ENCODE data around the gene PFDN1. TPM values are rescaled to one million over a fixed set of nuclear protein-coding genes. Genes with fewer than 3 reads are reported as not detected.

PFDN1 gene
- polyA plus RNA-seq, 1 donor, result 57.7 TPM

DNA sequence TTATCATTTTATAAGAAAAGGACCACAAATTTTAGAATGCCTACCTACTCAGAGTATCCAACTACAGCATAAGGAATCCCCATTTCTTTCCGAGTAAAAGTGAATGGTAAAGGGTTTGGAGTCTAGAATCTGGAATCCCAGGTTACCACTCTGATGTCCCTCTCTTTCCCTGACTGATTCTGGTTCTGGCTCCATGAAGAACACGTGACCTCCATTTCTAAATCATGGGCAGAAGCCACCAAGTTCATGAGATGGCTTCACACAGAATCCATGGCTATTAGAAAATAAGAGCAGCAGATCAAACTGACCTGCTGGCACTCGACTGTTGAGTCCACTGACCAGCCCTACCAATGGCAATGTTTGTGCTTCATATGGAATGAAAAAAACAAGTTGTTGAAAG is 40.7 kb downstream of the PFDN1 start:
- peaks cover 24% of the 10 kb centered on the region for H3K4me1 ChIP-seq (ENCODE audit: control insufficient read depth, insufficient read depth, low read length)

DNA sequence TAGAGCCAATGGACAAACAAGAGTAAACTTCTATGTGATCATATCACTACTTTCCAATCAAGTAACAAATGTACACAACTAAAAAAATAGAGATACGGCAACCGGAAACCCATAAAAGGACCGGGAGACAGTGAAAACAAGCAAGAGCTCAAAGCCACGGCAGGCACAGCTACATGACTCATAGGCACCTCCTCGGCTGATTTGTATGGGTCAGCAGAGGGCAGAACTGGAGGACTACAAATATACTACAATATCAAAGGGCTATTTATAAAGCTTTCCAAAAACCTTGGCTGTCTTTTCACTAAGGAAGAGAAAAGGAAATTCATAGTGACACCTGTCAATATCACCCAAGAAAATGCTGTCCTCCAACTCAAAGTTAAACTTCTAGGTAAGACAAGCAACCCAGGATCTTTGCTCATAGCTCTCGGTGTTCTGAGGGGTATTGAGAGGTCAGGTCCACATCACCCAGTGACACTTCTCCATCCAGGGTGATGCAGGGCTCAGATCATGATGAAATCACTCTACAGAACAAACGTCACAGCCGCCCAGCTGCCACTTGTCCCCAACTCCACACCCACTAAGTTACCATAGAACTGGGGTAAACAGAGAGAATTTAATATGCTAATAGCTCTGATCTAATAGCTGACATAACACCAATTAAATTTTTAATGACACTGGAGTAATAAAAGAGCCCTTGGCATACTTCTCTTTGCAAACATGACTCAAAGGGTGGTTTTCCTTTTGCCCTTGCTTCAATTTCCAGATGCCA is 41.3 kb downstream of the PFDN1 start:
- no peaks in the 10 kb centered on the region for H3K36me3 ChIP-seq (ENCODE audit: control insufficient read depth, insufficient read depth, low read length)
- WGBS (ENCODE audit: insufficient coverage, low lambda C conversion rate), result no CpG with 5 or more reads among the region's 8 CpGs
- no peaks in the 10 kb centered on the region for H3K9me3 ChIP-seq (ENCODE audit: control insufficient read depth, low read depth, low read length)
- H3K4me3 ChIP-seq (ENCODE audit: low read length), result peak overlapping the region; percentile 16
- peak overlapping the region; percentile 82 for H3K27ac ChIP-seq (ENCODE audit: low read length)
- peak; percentile 74 to 89 for DNase-seq
- H3K4me1 ChIP-seq (ENCODE audit: control insufficient read depth, insufficient read depth, low read length), result peaks cover 24% of the 10 kb centered on the region
- no peaks in the 10 kb centered on the region for H3K27me3 ChIP-seq (ENCODE audit: control insufficient read depth, insufficient read depth, low read length)

More for the DNA sequence above, 40.7 kb downstream of the PFDN1 start:
- no peak for DNase-seq
- H3K4me3 ChIP-seq (ENCODE audit: low read length), result no peak overlapping the region
- no peaks in the 10 kb centered on the region for H3K36me3 ChIP-seq (ENCODE audit: control insufficient read depth, insufficient read depth, low read length)
- WGBS (ENCODE audit: insufficient coverage, low lambda C conversion rate), result no CpG with 5 or more reads among the region's 3 CpGs
- peak overlapping the region; percentile 82 for H3K27ac ChIP-seq (ENCODE audit: low read length)
- H3K27me3 ChIP-seq (ENCODE audit: control insufficient read depth, insufficient read depth, low read length), result no peaks in the 10 kb centered on the region
- H3K9me3 ChIP-seq (ENCODE audit: control insufficient read depth, low read depth, low read length), result no peaks in the 10 kb centered on the region

GRCh38 chr5:140260089-140260656 is 42.7 kb downstream of the PFDN1 start:
- Histone ChIP-seq H3K4me3 (ENCODE audit: low read length) (no peak overlapping the region), H3K4me1 (ENCODE audit: control insufficient read depth, insufficient read depth, low read length) (peaks cover 24% of the 10 kb centered on the region), H3K36me3 (ENCODE audit: control insufficient read depth, insufficient read depth, low read length) (no peaks in the 10 kb centered on the region), H3K27me3 (ENCODE audit: control insufficient read depth, insufficient read depth, low read length) (no peaks in the 10 kb centered on the region), H3K9me3 (ENCODE audit: control insufficient read depth, low read depth, low read length) (no peaks in the 10 kb centered on the region), H3K27ac (ENCODE audit: low read length) (peak overlapping the region; percentile 77)
- 100% methylated on average over 2 of the region's 2 CpGs for WGBS (ENCODE audit: insufficient coverage, low lambda C conversion rate)
- no peak for DNase-seq

- Histone ChIP-seq H3K4me1 (ENCODE audit: control insufficient read depth, insufficient read depth, low read length) (peaks cover 25% of the 10 kb centered on the region), H3K9me3 (ENCODE audit: control insufficient read depth, low read depth, low read length) (no peaks in the 10 kb centered on the region), H3K4me3 (ENCODE audit: low read length) (no peak overlapping the region), H3K27me3 (ENCODE audit: control insufficient read depth, insufficient read depth, low read length) (no peaks in the 10 kb centered on the region), H3K36me3 (ENCODE audit: control insufficient read depth, insufficient read depth, low read length) (peaks cover 2% of the 10 kb centered on the region), H3K27ac (ENCODE audit: low read length) (peak overlapping the region; percentile 77)
- DNase-seq, result peak; percentile 84 to 90
- WGBS (ENCODE audit: insufficient coverage, low lambda C conversion rate), result no CpG with 5 or more reads among the region's 2 CpGs
These were observed 43.4 kb downstream of the PFDN1 start for GRCh38 chr5:140259500-140259899.

- 100% methylated on average over 2 of the region's 4 CpGs for whole genome bisulfite sequencing (ENCODE audit: insufficient coverage, low lambda C conversion rate)
These were observed 44.0 kb downstream of the PFDN1 start for GRCh38 chr5:140258873-140259272.

GRCh38 chr5:140258016-140258415 is 44.9 kb downstream of the PFDN1 start:
- Histone ChIP-seq H3K27me3 (ENCODE audit: control insufficient read depth, insufficient read depth, low read length) (no peaks in the 10 kb centered on the region), H3K9me3 (ENCODE audit: control insufficient read depth, low read depth, low read length) (no peaks in the 10 kb centered on the region), H3K4me3 (ENCODE audit: low read length) (no peak overlapping the region), H3K4me1 (ENCODE audit: control insufficient read depth, insufficient read depth, low read length) (peaks cover 30% of the 10 kb centered on the region), H3K27ac (ENCODE audit: low read length) (no peak overlapping the region), H3K36me3 (ENCODE audit: control insufficient read depth, insufficient read depth, low read length) (peaks cover 2% of the 10 kb centered on the region)
- WGBS (ENCODE audit: insufficient coverage, low lambda C conversion rate), result no CpG with 5 or more reads among the region's 3 CpGs
- DNase-seq, result no peak

More at GRCh38 chr5:140258873-140259272, 44.0 kb downstream of the PFDN1 start:
- peaks cover 30% of the 10 kb centered on the region for H3K4me1 ChIP-seq (ENCODE audit: control insufficient read depth, insufficient read depth, low read length)
- H3K27ac ChIP-seq (ENCODE audit: low read length), result no peak overlapping the region
- H3K36me3 ChIP-seq (ENCODE audit: control insufficient read depth, insufficient read depth, low read length), result peaks cover 2% of the 10 kb centered on the region
- no peak for DNase-seq
- no peaks in the 10 kb centered on the region for H3K9me3 ChIP-seq (ENCODE audit: control insufficient read depth, low read depth, low read length)
- no peaks in the 10 kb centered on the region for H3K27me3 ChIP-seq (ENCODE audit: control insufficient read depth, insufficient read depth, low read length)
- no peak overlapping the region for H3K4me3 ChIP-seq (ENCODE audit: low read length)

GRCh38 chr5:140256726-140257125 is 46.2 kb downstream of the PFDN1 start:
- peaks cover 24% of the 10 kb centered on the region for H3K4me1 ChIP-seq (ENCODE audit: control insufficient read depth, insufficient read depth, low read length)

DNA sequence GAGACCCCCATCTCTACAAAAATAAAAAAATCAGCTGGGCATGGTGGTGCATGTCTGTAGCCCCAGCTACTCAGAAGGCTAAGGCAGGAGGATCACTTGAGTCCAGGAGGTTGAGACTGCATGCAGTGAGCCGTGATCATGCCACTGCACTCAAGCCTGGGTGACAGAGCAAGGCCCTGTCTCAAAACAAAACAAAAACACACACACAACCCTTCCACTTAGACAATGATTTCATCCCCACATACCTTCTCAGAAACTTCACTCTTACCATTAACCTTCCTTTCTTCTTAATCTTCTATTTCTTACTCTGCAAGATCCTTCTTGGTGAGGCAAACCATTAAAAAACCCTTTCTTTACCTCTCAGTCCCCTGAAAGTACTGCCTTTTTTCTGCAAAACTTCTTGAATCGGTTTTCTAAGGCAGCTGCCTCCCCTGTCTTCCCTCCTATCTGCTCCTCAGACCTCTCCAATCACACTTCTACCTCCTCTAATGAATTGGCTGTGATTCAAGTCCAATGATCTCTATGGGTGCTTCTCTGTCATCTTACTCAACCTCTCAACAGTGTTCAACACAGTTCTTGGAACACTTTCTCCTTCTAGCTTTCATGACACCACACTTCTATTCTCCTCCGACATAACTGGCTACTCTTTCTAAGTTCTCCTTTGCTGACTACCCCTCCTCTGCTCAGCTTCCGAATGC is 47.3 kb downstream of the PFDN1 start:
- H3K4me3 ChIP-seq (ENCODE audit: low read length), result no peak overlapping the region
- H3K27ac ChIP-seq (ENCODE audit: low read length), result no peak overlapping the region
- no peaks in the 10 kb centered on the region for H3K9me3 ChIP-seq (ENCODE audit: control insufficient read depth, low read depth, low read length)

More at GRCh38 chr5:140256726-140257125, 46.2 kb downstream of the PFDN1 start:
- Histone ChIP-seq H3K9me3 (ENCODE audit: control insufficient read depth, low read depth, low read length) (no peaks in the 10 kb centered on the region), H3K4me3 (ENCODE audit: low read length) (no peak overlapping the region), H3K36me3 (ENCODE audit: control insufficient read depth, insufficient read depth, low read length) (peaks cover 5% of the 10 kb centered on the region), H3K27me3 (ENCODE audit: control insufficient read depth, insufficient read depth, low read length) (no peaks in the 10 kb centered on the region), H3K27ac (ENCODE audit: low read length) (no peak overlapping the region)
- no peak for DNase-seq
- 100% methylated on average over 1 of the region's 6 CpGs for WGBS (ENCODE audit: insufficient coverage, low lambda C conversion rate)

DNA sequence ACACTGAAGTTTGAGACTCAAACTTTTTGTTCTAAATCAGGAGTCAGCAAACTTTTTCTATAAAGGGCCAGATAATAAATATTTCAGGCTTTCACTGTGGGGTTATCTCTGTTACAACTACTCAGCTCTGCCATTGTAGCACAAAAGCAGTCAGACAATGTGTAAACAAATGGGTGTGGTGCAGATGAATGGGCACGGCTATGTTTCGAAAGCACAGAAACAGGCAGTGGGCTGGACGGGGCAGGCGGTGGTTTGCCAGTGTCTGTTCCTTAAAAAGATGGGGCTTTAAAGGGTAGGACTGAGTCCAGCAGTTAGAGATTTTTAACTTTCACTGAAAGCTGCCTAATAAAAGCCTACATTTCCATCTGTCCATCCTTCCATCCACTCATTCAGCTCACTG is 48.9 kb downstream of the PFDN1 start:
- Histone ChIP-seq H3K4me1 (ENCODE audit: control insufficient read depth, insufficient read depth, low read length) (peaks cover 11% of the 10 kb centered on the region), H3K36me3 (ENCODE audit: control insufficient read depth, insufficient read depth, low read length) (peaks cover 17% of the 10 kb centered on the region), H3K9me3 (ENCODE audit: control insufficient read depth, low read depth, low read length) (no peaks in the 10 kb centered on the region), H3K27ac (ENCODE audit: low read length) (no peak overlapping the region), H3K27me3 (ENCODE audit: control insufficient read depth, insufficient read depth, low read length) (no peaks in the 10 kb centered on the region), H3K4me3 (ENCODE audit: low read length) (no peak overlapping the region)
- 60% methylated on average over 1 of the region's 4 CpGs for WGBS (ENCODE audit: insufficient coverage, low lambda C conversion rate)
- DNase-seq, result peak; percentile 33 to 47

More for the DNA sequence above, 47.3 kb downstream of the PFDN1 start:
- DNase-seq, result no peak
- WGBS (ENCODE audit: insufficient coverage, low lambda C conversion rate), result 50% methylated on average over 1 of the region's 4 CpGs
- peaks cover 18% of the 10 kb centered on the region for H3K4me1 ChIP-seq (ENCODE audit: control insufficient read depth, insufficient read depth, low read length)
- peaks cover 9% of the 10 kb centered on the region for H3K36me3 ChIP-seq (ENCODE audit: control insufficient read depth, insufficient read depth, low read length)
- H3K27me3 ChIP-seq (ENCODE audit: control insufficient read depth, insufficient read depth, low read length), result no peaks in the 10 kb centered on the region

GRCh38 chr5:140252470-140253126 is 50.3 kb downstream of the PFDN1 start:
- 100% methylated on average over 1 of the region's 10 CpGs for WGBS (ENCODE audit: insufficient coverage, low lambda C conversion rate)
- H3K27ac ChIP-seq (ENCODE audit: low read length), result no peak overlapping the region

More at GRCh38 chr5:140252470-140253126, 50.3 kb downstream of the PFDN1 start:
- H3K4me3 ChIP-seq (ENCODE audit: low read length), result no peak overlapping the region
- no peaks in the 10 kb centered on the region for H3K27me3 ChIP-seq (ENCODE audit: control insufficient read depth, insufficient read depth, low read length)
- no peaks in the 10 kb centered on the region for H3K9me3 ChIP-seq (ENCODE audit: control insufficient read depth, low read depth, low read length)
- peaks cover 10% of the 10 kb centered on the region for H3K4me1 ChIP-seq (ENCODE audit: control insufficient read depth, insufficient read depth, low read length)
- peaks cover 19% of the 10 kb centered on the region for H3K36me3 ChIP-seq (ENCODE audit: control insufficient read depth, insufficient read depth, low read length)
- no peak for DNase-seq
